ENCODE results near the gene EDDM13.

DNA sequence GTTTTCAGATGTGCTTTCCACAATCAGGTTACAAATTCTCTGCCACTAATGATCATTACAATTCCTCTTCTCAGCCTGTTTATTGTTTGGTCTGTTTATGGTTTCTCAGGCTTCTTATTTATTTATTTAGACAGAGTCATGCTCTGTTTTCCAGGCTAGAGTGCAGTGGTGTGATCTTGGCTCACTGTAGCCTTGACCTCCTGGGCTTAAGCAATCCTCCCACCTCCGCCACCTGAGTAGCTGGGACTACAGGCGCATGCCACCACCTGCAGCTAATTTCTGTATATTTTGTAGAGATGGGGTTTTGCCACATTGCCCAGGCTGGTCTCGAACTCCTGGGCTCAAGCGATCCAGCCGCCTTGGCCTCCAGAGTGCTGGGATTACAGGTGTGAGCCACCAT is 44.2 kb downstream of the EDDM13 start:
- TF ChIP-seq, protein P1, sequence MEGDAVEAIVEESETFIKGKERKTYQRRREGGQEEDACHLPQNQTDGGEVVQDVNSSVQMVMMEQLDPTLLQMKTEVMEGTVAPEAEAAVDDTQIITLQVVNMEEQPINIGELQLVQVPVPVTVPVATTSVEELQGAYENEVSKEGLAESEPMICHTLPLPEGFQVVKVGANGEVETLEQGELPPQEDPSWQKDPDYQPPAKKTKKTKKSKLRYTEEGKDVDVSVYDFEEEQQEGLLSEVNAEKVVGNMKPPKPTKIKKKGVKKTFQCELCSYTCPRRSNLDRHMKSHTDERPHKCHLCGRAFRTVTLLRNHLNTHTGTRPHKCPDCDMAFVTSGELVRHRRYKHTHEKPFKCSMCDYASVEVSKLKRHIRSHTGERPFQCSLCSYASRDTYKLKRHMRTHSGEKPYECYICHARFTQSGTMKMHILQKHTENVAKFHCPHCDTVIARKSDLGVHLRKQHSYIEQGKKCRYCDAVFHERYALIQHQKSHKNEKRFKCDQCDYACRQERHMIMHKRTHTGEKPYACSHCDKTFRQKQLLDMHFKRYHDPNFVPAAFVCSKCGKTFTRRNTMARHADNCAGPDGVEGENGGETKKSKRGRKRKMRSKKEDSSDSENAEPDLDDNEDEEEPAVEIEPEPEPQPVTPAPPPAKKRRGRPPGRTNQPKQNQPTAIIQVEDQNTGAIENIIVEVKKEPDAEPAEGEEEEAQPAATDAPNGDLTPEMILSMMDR (IDR thresholded peaks at IDR 0.05), result no peak
- no peak for TF ChIP-seq POLR2A (IDR thresholded peaks at IDR 0.05)

Measured in right lobe of liver (tissue), 4 donors.